ENCODE measurements around the gene GDI1. TPM values are rescaled to one million over a fixed set of nuclear protein-coding genes. Genes with fewer than 3 reads are reported as not detected.
A peak's percentile ranks its signal among the peaks of the same experiment; 100 is the strongest.

The GDI1 gene
- total and polyA plus RNA-seq, 7 experiments from 2014 or later, result 18.8 to 174 (median 115) TPM

GRCh38 chrX:154470914-154471568, 34.1 kb downstream of the GDI1 start:
- Histone ChIP-seq H3K4me1 (ENCODE audit: control insufficient read depth in 2 of 2, insufficient read depth in 2 of 2, low read length in 2 of 2) (no peaks in the 10 kb centered on the region), H3K36me3 (ENCODE audit: control insufficient read depth in 2 of 3, insufficient read depth in 3 of 3, low read length in 3 of 3) (peaks cover 0 to 47% (median 0%) of the 10 kb centered on the region in 3 experiments), H3K27me3 (ENCODE audit: control insufficient read depth in 2 of 2, insufficient read depth in 2 of 2, low read length in 2 of 2) (no peaks in the 10 kb centered on the region), H3K9me3 (ENCODE audit: control insufficient read depth in 2 of 3, low read length in 3 of 3) (no peaks in the 10 kb centered on the region), H3K27ac (ENCODE audit: low read depth, low read length) (no peak overlapping the region), H3K4me3 (ENCODE audit: low read length) (no peak overlapping the region)
- ChIA-PET POLR2A (no interaction called here), CTCF (no interaction called here)
- H3K9me3 Mint-ChIP-seq, result peaks cover 0 to 2% (median 0%) of the 10 kb centered on the region in 11 donors
- H3K36me3 Mint-ChIP-seq, result peaks cover 0 to 5% (median 0%) of the 10 kb centered on the region in 5 donors
- intact Hi-C loops (cut with micrococcal nuclease), result no loop called here
- H3K27ac Mint-ChIP-seq, result no peak overlapping the region
- ATAC-seq (no peak), DNase-seq (no peak)
- no peak overlapping the region for H3K4me3 Mint-ChIP-seq
- H3K27me3 Mint-ChIP-seq, result no peaks in the 10 kb centered on the region
- H3K4me1 Mint-ChIP-seq, result peaks cover 0 to 5% (median 4%) of the 10 kb centered on the region in 7 donors

- ATAC-seq (no peak), DNase-seq (no peak)
- Histone ChIP-seq H3K4me1 (ENCODE audit: control insufficient read depth in 2 of 2, insufficient read depth in 2 of 2, low read length in 2 of 2) (peaks cover 0 to 3% of the 10 kb centered on the region in 2 donors), H3K9me3 (ENCODE audit: control insufficient read depth in 2 of 3, low read length in 3 of 3) (no peaks in the 10 kb centered on the region), H3K4me3 (ENCODE audit: low read length) (no peak overlapping the region), H3K27me3 (ENCODE audit: control insufficient read depth in 2 of 2, insufficient read depth in 2 of 2, low read length in 2 of 2) (no peaks in the 10 kb centered on the region), H3K27ac (ENCODE audit: low read depth, low read length) (no peak overlapping the region), H3K36me3 (ENCODE audit: control insufficient read depth in 2 of 3, insufficient read depth in 3 of 3, low read length in 3 of 3) (peaks cover 0 to 39% (median 0%) of the 10 kb centered on the region in 3 experiments)
- Mint-ChIP-seq H3K27me3 (no peaks in the 10 kb centered on the region), H3K4me1 (peaks cover 2 to 13% (median 11%) of the 10 kb centered on the region in 7 donors), H3K27ac (peak overlapping the region in 1 of 9 donors; percentile 51), H3K9me3 (peaks cover 0 to 2% (median 0%) of the 10 kb centered on the region in 11 donors), H3K4me3 (no peak overlapping the region), H3K36me3 (peaks cover 0 to 5% (median 0%) of the 10 kb centered on the region in 5 donors)
- ChIA-PET POLR2A (interaction anchor here (1.2 kb wide), 1 partner anchor 15 kb away, joined by 3 read pairs; no protein-coding TSS in a partner anchor), CTCF (no interaction called here)
- intact Hi-C loops (cut with micrococcal nuclease), result no loop called here
These were observed 35.1 kb downstream of the GDI1 start for GRCh38 chrX:154471839-154472684.

- Mint-ChIP-seq H3K27me3 (no peaks in the 10 kb centered on the region), H3K9me3 (peaks cover 0 to 2% (median 0%) of the 10 kb centered on the region in 11 donors), H3K4me3 (no peak overlapping the region), H3K27ac (peak overlapping the region in 1 of 9 donors; percentile 10), H3K36me3 (peaks cover 0 to 5% (median 0%) of the 10 kb centered on the region in 5 donors), H3K4me1 (peaks cover 2 to 22% (median 18%) of the 10 kb centered on the region in 7 donors)
- peaks cover 0 to 12% of the 10 kb centered on the region in 2 donors for H3K4me1 ChIP-seq (ENCODE audit: control insufficient read depth in 2 of 2, insufficient read depth in 2 of 2, low read length in 2 of 2)
- no peak overlapping the region for H3K27ac ChIP-seq (ENCODE audit: low read depth, low read length)
- ChIA-PET CTCF (interaction anchor here (0.6 kb wide), 1 partner anchor 861 kb away, joined by 3 read pairs; no protein-coding TSS in a partner anchor), POLR2A (interaction anchor here (1.2 kb wide), 1 partner anchor 15 kb away, joined by 3 read pairs; no protein-coding TSS in a partner anchor)
- H3K9me3 ChIP-seq (ENCODE audit: control insufficient read depth in 2 of 3, low read length in 3 of 3), result no peaks in the 10 kb centered on the region
- no peak for DNase-seq
- ATAC-seq, result no peak
- no peaks in the 10 kb centered on the region for H3K27me3 ChIP-seq (ENCODE audit: control insufficient read depth in 2 of 2, insufficient read depth in 2 of 2, low read length in 2 of 2)
- intact Hi-C loops (cut with micrococcal nuclease), result no loop called here
- H3K4me3 ChIP-seq (ENCODE audit: low read length), result no peak overlapping the region
- H3K36me3 ChIP-seq (ENCODE audit: control insufficient read depth in 2 of 3, insufficient read depth in 3 of 3, low read length in 3 of 3), result peaks cover 0 to 34% (median 0%) of the 10 kb centered on the region in 3 experiments
These were observed 36.0 kb downstream of the GDI1 start for GRCh38 chrX:154472685-154473632.

GRCh38 chrX:154473683-154474082, 36.7 kb downstream of the GDI1 start:
- H3K4me1 ChIP-seq (ENCODE audit: control insufficient read depth in 2 of 2, insufficient read depth in 2 of 2, low read length in 2 of 2), result peaks cover 0 to 14% of the 10 kb centered on the region in 2 donors
- ChIA-PET CTCF (interaction anchor here (0.6 kb wide), 1 partner anchor 862 kb away, joined by 3 read pairs; no protein-coding TSS in a partner anchor), POLR2A (interaction anchor here (1.2 kb wide), 1 partner anchor 16 kb away, joined by 3 read pairs; no protein-coding TSS in a partner anchor)
- peaks cover 4 to 27% (median 20%) of the 10 kb centered on the region in 7 donors for H3K4me1 Mint-ChIP-seq
- ATAC-seq (no peak), DNase-seq (no peak)
- intact Hi-C loops (cut with micrococcal nuclease), result no loop called here
- H3K27ac ChIP-seq (ENCODE audit: low read depth, low read length), result no peak overlapping the region
- H3K36me3 ChIP-seq (ENCODE audit: control insufficient read depth in 2 of 3, insufficient read depth in 3 of 3, low read length in 3 of 3), result peaks cover 0 to 27% (median 0%) of the 10 kb centered on the region in 3 experiments
- no peak overlapping the region for H3K4me3 Mint-ChIP-seq
- H3K9me3 ChIP-seq (ENCODE audit: control insufficient read depth in 2 of 3, low read length in 3 of 3), result no peaks in the 10 kb centered on the region
- H3K27me3 ChIP-seq (ENCODE audit: control insufficient read depth in 2 of 2, insufficient read depth in 2 of 2, low read length in 2 of 2), result no peaks in the 10 kb centered on the region
- no peaks in the 10 kb centered on the region for H3K27me3 Mint-ChIP-seq
- H3K36me3 Mint-ChIP-seq, result peaks cover 0 to 5% (median 0%) of the 10 kb centered on the region in 5 donors
- peaks cover 0 to 2% (median 0%) of the 10 kb centered on the region in 11 donors for H3K9me3 Mint-ChIP-seq
- H3K4me3 ChIP-seq (ENCODE audit: low read length), result no peak overlapping the region
- peak overlapping the region in 2 of 9 donors; percentile 23 to 49 for H3K27ac Mint-ChIP-seq

GRCh38 chrX:154476821-154477220, 39.9 kb downstream of the GDI1 start:
- Histone ChIP-seq H3K4me3 (ENCODE audit: low read length) (no peak overlapping the region), H3K27ac (ENCODE audit: low read depth, low read length) (no peak overlapping the region), H3K4me1 (ENCODE audit: control insufficient read depth in 2 of 2, insufficient read depth in 2 of 2, low read length in 2 of 2) (peaks cover 4 to 14% of the 10 kb centered on the region in 2 donors), H3K36me3 (ENCODE audit: control insufficient read depth in 2 of 3, insufficient read depth in 3 of 3, low read length in 3 of 3) (peaks cover 0 to 2% (median 0%) of the 10 kb centered on the region in 3 experiments), H3K27me3 (ENCODE audit: control insufficient read depth in 2 of 2, insufficient read depth in 2 of 2, low read length in 2 of 2) (no peaks in the 10 kb centered on the region), H3K9me3 (ENCODE audit: control insufficient read depth in 2 of 3, low read length in 3 of 3) (no peaks in the 10 kb centered on the region)
- H3K27me3 Mint-ChIP-seq, result no peaks in the 10 kb centered on the region
- ChIA-PET CTCF (interaction anchor here (0.5 kb wide), 1 partner anchor 49 kb away, joined by 3 read pairs; no protein-coding TSS in a partner anchor), POLR2A (interaction anchor here (0.8 to 3.8 kb wide), 10 partner anchors 9 to 410 kb away, joined by 3 to 31 read pairs (median 4); partner anchors contain the start of genes PLXNA3, SLC10A3 and UBL4A)
- peaks cover 0 to 2% (median 0%) of the 10 kb centered on the region in 11 donors for H3K9me3 Mint-ChIP-seq
- H3K4me1 Mint-ChIP-seq, result peaks cover 8 to 35% (median 23%) of the 10 kb centered on the region in 7 donors
- peak overlapping the region in 6 of 10 donors; percentile 39 to 82 (median 72) for H3K4me3 Mint-ChIP-seq
- peak overlapping the region in 5 of 9 donors; percentile 24 to 90 (median 51) for H3K27ac Mint-ChIP-seq
- intact Hi-C loops (cut with micrococcal nuclease), result loop anchor here (5.0 kb wide), 3 partner anchors 35 to 80 kb away; partner anchors contain the start of genes FAM50A (in 1 of the 2), RPL10 (in 1 of the 2) and TAFAZZIN (in 1 of the 2)
- ATAC-seq (no peak), DNase-seq (no peak)
- H3K36me3 Mint-ChIP-seq, result peaks cover 0 to 5% (median 0%) of the 10 kb centered on the region in 5 donors
